Measurements from ENCODE around the gene TPRG1L. TPM values are rescaled to one million over a fixed set of nuclear protein-coding genes. Genes with fewer than 3 reads are reported as not detected.

Gene TPRG1L
- total and polyA plus RNA-seq, 8 donors: 16.4 to 33.3 (median 21.8) TPM

- intact Hi-C loops (cut with DNase I): no loop called here
- no peak overlapping the region for H3K4me3 ChIP-seq
- ATAC-seq (no peak), FAIRE-seq (no peak), DNase-seq (no peak)
- H3K27me3 ChIP-seq: no peaks in the 10 kb centered on the region
- no peaks in the 10 kb centered on the region for H3K9me3 ChIP-seq
- no peaks in the 10 kb centered on the region for H3K4me1 ChIP-seq
- TF ChIP-seq CTCF (IDR thresholded peaks at IDR 0.05): no peak
- 94 to 95% methylated on average over 38 to 43 of the region's 43 CpGs for WGBS, 2 donors
- no peak overlapping the region for H3K27ac ChIP-seq
- peaks cover 0 to 3% (median 0%) of the 10 kb centered on the region in 3 donors for H3K36me3 ChIP-seq
Measured at GRCh38 chr1:3642919-3643675, 18.3 kb downstream of the TPRG1L start.

- 91% methylated on average over 18 to 24 of the region's 25 CpGs for WGBS, 2 donors
- intact Hi-C loops (cut with DNase I): no loop called here
- ATAC-seq (no peak), FAIRE-seq (no peak), DNase-seq (no peak)
- H3K27me3 ChIP-seq: no peaks in the 10 kb centered on the region
- no peaks in the 10 kb centered on the region for H3K9me3 ChIP-seq
- no peak overlapping the region for H3K4me3 ChIP-seq
- no peaks in the 10 kb centered on the region for H3K36me3 ChIP-seq
- TF ChIP-seq CTCF (IDR thresholded peaks at IDR 0.05): no peak
- peaks cover 0 to 9% (median 6%) of the 10 kb centered on the region in 3 donors for H3K4me1 ChIP-seq
- H3K27ac ChIP-seq: no peak overlapping the region
Measured at GRCh38 chr1:3644273-3644672, 19.5 kb downstream of the TPRG1L start.

- no peak for FAIRE-seq
- intact Hi-C loops (cut with DNase I): no loop called here
- 95% methylated on average over 39 to 43 of the region's 43 CpGs for WGBS, 2 donors
- no peak for TF ChIP-seq CTCF (IDR thresholded peaks at IDR 0.05)
- Histone ChIP-seq H3K36me3 (no peaks in the 10 kb centered on the region), H3K4me1 (peaks cover 0 to 9% (median 6%) of the 10 kb centered on the region in 3 donors), H3K4me3 (no peak overlapping the region), H3K9me3 (no peaks in the 10 kb centered on the region), H3K27me3 (peaks cover 0 to 1% (median under 1%) of the 10 kb centered on the region in 4 donors), H3K27ac (no peak overlapping the region)
- DNase-seq: no peak
- ATAC-seq: no peak
Measured at GRCh38 chr1:3645247-3645646, 20.4 kb downstream of the TPRG1L start.

GRCh38 chr1:3645666-3646355, 21.0 kb downstream of the TPRG1L start:
- DNase-seq: no peak
- peaks cover 4 to 7% (median 5%) of the 10 kb centered on the region in 4 donors for H3K27me3 ChIP-seq
- H3K9me3 ChIP-seq: no peaks in the 10 kb centered on the region
- H3K36me3 ChIP-seq: no peaks in the 10 kb centered on the region
- FAIRE-seq: no peak
- no peak for TF ChIP-seq CTCF (IDR thresholded peaks at IDR 0.05)
- peaks cover 0 to 13% (median 6%) of the 10 kb centered on the region in 3 donors for H3K4me1 ChIP-seq
- 95% methylated on average over 27 of the region's 27 CpGs for WGBS, 2 donors
- no peak overlapping the region for H3K4me3 ChIP-seq
- intact Hi-C loops (cut with DNase I): no loop called here
- H3K27ac ChIP-seq: no peak overlapping the region
- no peak for ATAC-seq

GRCh38 chr1:3646596-3646995, 21.8 kb downstream of the TPRG1L start:
- intact Hi-C loops (cut with DNase I): no loop called here
- Histone ChIP-seq H3K4me3 (no peak overlapping the region), H3K27me3 (peaks cover 8 to 14% (median 12%) of the 10 kb centered on the region in 4 donors), H3K36me3 (no peaks in the 10 kb centered on the region), H3K4me1 (peaks cover 3 to 17% (median 6%) of the 10 kb centered on the region in 3 donors), H3K27ac (no peak overlapping the region), H3K9me3 (no peaks in the 10 kb centered on the region)
- FAIRE-seq (no peak), DNase-seq (no peak), ATAC-seq (no peak)
- no peak for TF ChIP-seq CTCF (IDR thresholded peaks at IDR 0.05)
- 92 to 96% methylated on average over 20 of the region's 20 CpGs for WGBS, 2 donors
